Measurements from ENCODE around the gene RRP1B.

RRP1B gene

DNA sequence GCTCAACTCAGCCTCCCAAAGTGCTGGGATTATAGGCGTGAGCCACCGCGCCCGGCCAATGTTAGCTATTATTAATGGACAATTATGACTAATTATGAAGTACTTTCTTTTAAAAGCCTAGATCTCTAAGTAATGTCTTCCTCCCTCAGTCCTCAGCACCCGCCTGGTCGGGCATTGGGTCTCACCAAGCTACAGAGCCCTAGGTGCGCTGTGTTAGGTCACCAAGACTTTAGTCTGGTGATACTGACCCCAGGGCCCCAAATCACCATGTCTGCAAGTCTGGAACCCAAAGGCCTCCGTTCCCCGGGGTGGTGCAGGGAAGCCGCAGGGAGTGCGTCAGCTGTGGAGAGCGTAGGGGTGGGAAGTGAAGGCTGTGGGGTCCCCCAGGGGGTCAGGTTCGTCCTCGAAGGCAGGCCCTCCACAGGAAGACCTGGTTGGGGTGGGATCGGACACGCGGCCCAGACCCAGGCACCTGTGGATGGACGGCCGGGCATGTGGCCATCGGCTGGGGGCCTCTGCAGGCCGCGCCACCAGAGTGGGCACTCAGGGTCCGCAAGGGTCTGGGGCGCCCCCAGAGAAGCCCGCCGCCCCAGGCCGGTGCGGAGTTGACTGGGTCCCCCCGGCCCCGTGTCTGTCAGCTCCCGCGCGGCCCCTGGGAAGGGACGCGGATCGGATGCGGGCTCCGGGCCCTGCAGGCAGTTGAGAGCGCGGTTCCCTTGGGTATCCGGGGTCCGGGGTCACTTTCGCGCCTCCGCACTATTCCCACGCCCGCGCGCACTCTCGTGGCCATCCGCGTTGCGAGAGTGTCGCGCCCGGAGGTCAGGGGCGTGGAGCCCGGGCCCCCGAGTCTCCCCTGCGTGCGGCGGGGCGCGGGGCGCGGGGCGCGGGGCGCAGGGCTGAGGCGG lies 58.9 kb downstream of the RRP1B start:
- TF ChIP-seq SIN3A (IDR thresholded peaks at IDR 0.05; ENCODE audit: borderline replicate concordance, insufficient read depth, low read length) (no peak), FOXP2 (optimal IDR thresholded peaks at IDR 0.05; ENCODE audit: borderline replicate concordance, extremely low read depth, extremely low read length, insufficient read depth) (no peak), TAF1 (IDR thresholded peaks at IDR 0.05; ENCODE audit: borderline replicate concordance, insufficient read depth, low read length) (no peak), POLR2AphosphoS5 (IDR thresholded peaks at IDR 0.05; ENCODE audit: low read depth, low read length) (no peak)
- TF ChIP-seq, protein P1, sequence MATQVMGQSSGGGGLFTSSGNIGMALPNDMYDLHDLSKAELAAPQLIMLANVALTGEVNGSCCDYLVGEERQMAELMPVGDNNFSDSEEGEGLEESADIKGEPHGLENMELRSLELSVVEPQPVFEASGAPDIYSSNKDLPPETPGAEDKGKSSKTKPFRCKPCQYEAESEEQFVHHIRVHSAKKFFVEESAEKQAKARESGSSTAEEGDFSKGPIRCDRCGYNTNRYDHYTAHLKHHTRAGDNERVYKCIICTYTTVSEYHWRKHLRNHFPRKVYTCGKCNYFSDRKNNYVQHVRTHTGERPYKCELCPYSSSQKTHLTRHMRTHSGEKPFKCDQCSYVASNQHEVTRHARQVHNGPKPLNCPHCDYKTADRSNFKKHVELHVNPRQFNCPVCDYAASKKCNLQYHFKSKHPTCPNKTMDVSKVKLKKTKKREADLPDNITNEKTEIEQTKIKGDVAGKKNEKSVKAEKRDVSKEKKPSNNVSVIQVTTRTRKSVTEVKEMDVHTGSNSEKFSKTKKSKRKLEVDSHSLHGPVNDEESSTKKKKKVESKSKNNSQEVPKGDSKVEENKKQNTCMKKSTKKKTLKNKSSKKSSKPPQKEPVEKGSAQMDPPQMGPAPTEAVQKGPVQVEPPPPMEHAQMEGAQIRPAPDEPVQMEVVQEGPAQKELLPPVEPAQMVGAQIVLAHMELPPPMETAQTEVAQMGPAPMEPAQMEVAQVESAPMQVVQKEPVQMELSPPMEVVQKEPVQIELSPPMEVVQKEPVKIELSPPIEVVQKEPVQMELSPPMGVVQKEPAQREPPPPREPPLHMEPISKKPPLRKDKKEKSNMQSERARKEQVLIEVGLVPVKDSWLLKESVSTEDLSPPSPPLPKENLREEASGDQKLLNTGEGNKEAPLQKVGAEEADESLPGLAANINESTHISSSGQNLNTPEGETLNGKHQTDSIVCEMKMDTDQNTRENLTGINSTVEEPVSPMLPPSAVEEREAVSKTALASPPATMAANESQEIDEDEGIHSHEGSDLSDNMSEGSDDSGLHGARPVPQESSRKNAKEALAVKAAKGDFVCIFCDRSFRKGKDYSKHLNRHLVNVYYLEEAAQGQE (IDR thresholded peaks at IDR 0.05; ENCODE audit: insufficient read depth in 1 of 2, low read depth in 2 of 2, low read length in 2 of 2), result no peak

DNA sequence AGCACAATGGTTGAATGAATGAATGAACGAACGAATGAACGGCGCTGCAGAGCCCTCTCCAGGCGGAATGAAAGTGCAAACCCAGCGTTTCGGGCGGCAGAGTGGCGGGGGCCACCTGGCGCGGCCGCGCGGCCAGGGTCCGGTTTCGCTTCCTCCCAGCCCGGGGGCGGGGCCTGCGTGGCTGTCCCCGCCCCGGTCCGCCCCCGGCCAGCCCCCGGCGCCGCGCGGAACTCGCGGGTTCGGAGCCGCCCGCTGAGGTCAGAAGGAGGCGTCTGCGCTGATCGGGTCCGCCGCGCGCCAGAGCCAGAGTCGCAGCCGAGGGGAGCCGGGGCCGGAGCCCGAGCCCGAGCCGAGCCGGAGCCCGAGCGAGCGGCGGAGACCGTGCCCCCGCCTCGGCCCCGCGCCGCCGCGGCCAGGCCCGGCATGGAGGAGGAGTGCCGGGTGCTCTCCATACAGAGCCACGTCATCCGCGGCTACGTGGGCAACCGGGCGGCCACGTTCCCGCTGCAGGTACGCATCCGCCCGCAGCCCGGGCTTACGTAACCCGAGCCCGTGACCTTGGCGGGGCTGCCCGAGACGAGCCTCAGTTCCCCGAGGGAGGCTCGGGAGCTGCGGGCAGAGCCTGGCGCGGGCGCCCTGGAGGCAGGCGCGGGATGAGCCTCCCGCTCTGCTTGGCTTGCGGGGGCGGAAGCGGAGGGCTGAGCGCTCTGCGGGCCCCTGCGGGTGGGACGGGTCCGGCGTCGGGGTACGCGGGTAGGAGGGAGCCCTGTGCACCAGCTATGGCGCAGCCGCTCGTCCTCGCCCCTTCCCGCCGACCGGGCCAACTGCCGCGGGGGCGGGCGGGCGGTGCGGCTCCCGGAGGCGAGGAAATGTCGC lies 59.8 kb downstream of the RRP1B start, which contains the start of gene PDXK:
TSS of gene PDXK (plus strand) at position 258 of the 876 bp plus-strand sequence. CDS start at position 424, 166 bp downstream.
- TF ChIP-seq SIN3A (IDR thresholded peaks at IDR 0.05; ENCODE audit: borderline replicate concordance, insufficient read depth, low read length) (no peak), FOXP2 (optimal IDR thresholded peaks at IDR 0.05; ENCODE audit: borderline replicate concordance, extremely low read depth, extremely low read length, insufficient read depth) (no peak), TAF1 (IDR thresholded peaks at IDR 0.05; ENCODE audit: borderline replicate concordance, insufficient read depth, low read length) (peak; percentile 80; the same call in 1 of the 2 replicates), POLR2AphosphoS5 (IDR thresholded peaks at IDR 0.05; ENCODE audit: low read depth, low read length) (peak; percentile 74; the same call in 1 of the 2 replicates)
- TF ChIP-seq, protein P1 (IDR thresholded peaks at IDR 0.05; ENCODE audit: insufficient read depth in 1 of 2, low read depth in 2 of 2, low read length in 2 of 2), result 0 out of 4 replicates have a peak, but pooled peaks of 1 of the 2 experiments have one; percentile 58

GRCh38 chr21:43719748-43720538 lies 60.6 kb downstream of the RRP1B start:
- TF ChIP-seq TAF1 (IDR thresholded peaks at IDR 0.05; ENCODE audit: borderline replicate concordance, insufficient read depth, low read length), result no peak
- TF ChIP-seq, protein P1 (IDR thresholded peaks at IDR 0.05; ENCODE audit: insufficient read depth in 1 of 2, low read depth in 2 of 2, low read length in 2 of 2), result no peak
- no peak for TF ChIP-seq FOXP2 (optimal IDR thresholded peaks at IDR 0.05; ENCODE audit: borderline replicate concordance, extremely low read depth, extremely low read length, insufficient read depth)
- TF ChIP-seq SIN3A (IDR thresholded peaks at IDR 0.05; ENCODE audit: borderline replicate concordance, insufficient read depth, low read length), result no peak
- TF ChIP-seq POLR2AphosphoS5 (IDR thresholded peaks at IDR 0.05; ENCODE audit: low read depth, low read length), result no peak

GRCh38 chr21:43720539-43721166 lies 61.3 kb downstream of the RRP1B start:
- TF ChIP-seq SIN3A (IDR thresholded peaks at IDR 0.05; ENCODE audit: borderline replicate concordance, insufficient read depth, low read length) (no peak), FOXP2 (optimal IDR thresholded peaks at IDR 0.05; ENCODE audit: borderline replicate concordance, extremely low read depth, extremely low read length, insufficient read depth) (no peak), POLR2AphosphoS5 (IDR thresholded peaks at IDR 0.05; ENCODE audit: low read depth, low read length) (no peak), TAF1 (IDR thresholded peaks at IDR 0.05; ENCODE audit: borderline replicate concordance, insufficient read depth, low read length) (no peak)
- TF ChIP-seq, protein P1 (IDR thresholded peaks at IDR 0.05; ENCODE audit: insufficient read depth in 1 of 2, low read depth in 2 of 2, low read length in 2 of 2), result no peak

Measured in PFSK-1 (cell line).